ENCODE measurements around the gene AATF. TPM values are rescaled to one million over a fixed set of nuclear protein-coding genes. Genes with fewer than 3 reads are reported as not detected.

The AATF gene
- total and polyA plus RNA-seq, 2 of the 8 experiments (the other 6 are each of a cell fraction or from before 2014, with no cell fraction given), result 20.1 to 62.8 TPM

DNA sequence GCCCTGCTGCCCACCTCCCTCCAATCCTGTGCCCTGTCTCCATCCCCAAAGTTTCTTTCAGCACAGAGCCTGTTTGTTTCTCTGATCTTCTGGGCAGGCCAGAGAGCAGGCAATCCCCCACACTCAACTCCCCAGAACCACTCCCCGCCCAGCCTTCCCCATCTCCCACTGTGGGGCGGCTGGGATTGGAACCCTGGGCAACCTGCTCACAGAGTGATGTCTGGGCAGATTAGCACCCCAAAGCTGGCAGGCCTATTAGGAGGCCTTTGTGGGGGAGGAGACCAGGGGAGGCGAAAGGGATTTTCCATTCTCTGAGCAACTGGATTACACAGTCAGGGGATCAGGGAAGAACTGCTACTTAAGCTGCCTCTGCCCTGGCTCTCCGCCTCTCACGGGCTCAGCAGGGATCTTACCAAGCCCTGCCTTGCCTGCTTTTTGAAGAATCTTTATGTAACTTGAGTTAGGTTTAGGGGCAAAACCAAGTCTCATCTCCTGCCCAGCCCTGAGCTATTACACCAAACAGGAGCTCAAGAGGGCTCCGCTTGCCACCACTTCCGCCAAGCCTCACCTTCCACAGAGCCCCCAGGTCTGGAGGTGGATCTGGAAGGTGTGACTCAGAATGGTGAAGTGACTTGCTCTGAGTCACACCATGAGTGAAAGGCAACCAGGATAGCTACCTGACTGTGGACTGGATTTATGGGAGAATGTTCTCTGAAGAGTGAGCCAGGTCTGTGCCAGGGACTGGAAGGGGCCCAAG lies 27.5 kb upstream of the AATF start:
- POLR2A ChIA-PET (ENCODE audit: partially characterized antibody), result interaction anchor here (0.7 to 2.3 kb wide), 4 partner anchors 13 to 43 kb away, joined by 3 to 6 read pairs (median 4); no protein-coding TSS in a partner anchor
- peaks cover 0 to 37% (median 25%) of the 10 kb centered on the region in 4 experiments; a peak in 6 of 7 replicates for H3K4me1 ChIP-seq (replicated peaks in 1 of 4; ENCODE audit: control insufficient read depth in 3 of 4, insufficient read depth in 4 of 4, low read length in 3 of 4)

More for the DNA sequence above, 27.5 kb upstream of the AATF start:
- Histone ChIP-seq H3K56ac (replicated peaks; ENCODE audit: insufficient read length, low read depth, low read length) (no peak overlapping the region), H4K20me1 (replicated peaks in 1 of 2; ENCODE audit: control insufficient read depth in 1 of 2, insufficient read depth in 2 of 2, low read length in 2 of 2) (no peaks in the 10 kb centered on the region), H3K4me2 (ENCODE audit: insufficient read depth in 1 of 2, low read depth in 2 of 2, low read length in 2 of 2) (peak overlapping the region; percentile 50 to 60), H3K9me3 (ENCODE audit: insufficient read depth in 2 of 2, low read depth in 1 of 2, low read length in 1 of 2) (no peaks in the 10 kb centered on the region), H2BK20ac (ENCODE audit: low read length) (0 out of 2 replicates have a peak overlapping the region, but pooled peaks have one; percentile 40), H4K91ac (replicated peaks; ENCODE audit: insufficient read length, low read length) (peak overlapping the region; percentile 66), H2AK5ac (ENCODE audit: low read depth, low read length) (no peak overlapping the region), H2BK120ac (replicated peaks; ENCODE audit: low read depth, low read length) (peak overlapping the region; percentile 25), H2BK12ac (ENCODE audit: low read depth, low read length) (peak overlapping the region; percentile 62; the same call in 1 of the 2 replicates), H3K4ac (replicated peaks; ENCODE audit: insufficient read length, low read depth, low read length) (peak overlapping the region; percentile 79), H3K23me2 (ENCODE audit: low read depth, low read length) (no peaks in the 10 kb centered on the region), H3K23ac (ENCODE audit: insufficient read length) (no peak overlapping the region), H3K79me2 (ENCODE audit: control insufficient read depth in 1 of 2, insufficient read depth in 2 of 2, low read length in 2 of 2) (no peaks in the 10 kb centered on the region), H2AFZ (ENCODE audit: low read length) (peak overlapping the region; percentile 45; the same call in 1 of the 2 replicates), H3K79me1 (ENCODE audit: low read depth, low read length) (no peaks in the 10 kb centered on the region), H3K18ac (ENCODE audit: extremely low read depth, low read length) (peak overlapping the region; percentile 65), H3K14ac (ENCODE audit: insufficient read length) (no peak overlapping the region), H3K36me3 (ENCODE audit: control insufficient read depth in 2 of 4, insufficient read depth in 4 of 4, low read length in 3 of 4) (no peaks in the 10 kb centered on the region), H2BK5ac (ENCODE audit: low read depth, low read length) (peak overlapping the region; percentile 47; the same call in 1 of the 2 replicates), H3K27ac (ENCODE audit: low read depth, low read length) (no peak overlapping the region; the same call in 1 of the 2 replicates), H3K4me3 (ENCODE audit: extremely low read depth in 1 of 4, insufficient read depth in 2 of 4, low read depth in 3 of 4, low read length in 4 of 4) (peak overlapping the region in 1 of 4 experiments; percentile 27; a peak in 2 of 8 replicates), H4K5ac (ENCODE audit: insufficient read length, low read depth, low read length) (no peak overlapping the region), H3K9ac (replicated peaks in 1 of 4; ENCODE audit: extremely low read depth in 1 of 4, low read depth in 3 of 4, low read length in 3 of 4) (no peak overlapping the region), H4K8ac (ENCODE audit: extremely low read depth, insufficient read depth, low read length) (no peak overlapping the region), H3K27me3 (replicated peaks in 1 of 4; ENCODE audit: control insufficient read depth in 3 of 4, extremely low read depth in 1 of 4, insufficient read depth in 3 of 4, low read length in 3 of 4) (peaks cover 0 to 5% (median under 1%) of the 10 kb centered on the region in 4 experiments; a peak in 4 of 7 replicates), H2BK15ac (ENCODE audit: low read length) (peak overlapping the region; percentile 89)
- TF ChIP-seq ASH2L (IDR thresholded peaks at IDR 0.05; ENCODE audit: low read length) (peak; percentile 49), RBBP5 (IDR thresholded peaks at IDR 0.05; ENCODE audit: borderline replicate concordance, low read depth, low read length) (peak; percentile 45; the same call in 1 of the 2 replicates), HDAC6 (IDR thresholded peaks at IDR 0.05; ENCODE audit: low read depth, low read length) (no peak), SIX5 (IDR thresholded peaks at IDR 0.05; ENCODE audit: low read depth, low read length) (no peak)
- FAIRE-seq, result no peak
- CTCF ChIA-PET (ENCODE audit: partially characterized antibody), result interaction anchor here (0.8 to 1.7 kb wide), 7 partner anchors 14 to 295 kb away, joined by 3 to 6 read pairs (median 3); no protein-coding TSS in a partner anchor
- WGBS, 2 experiments (ENCODE audit: extremely low coverage in 1 of 2, insufficient coverage in 1 of 2, insufficient read length in 1 of 2, insufficient replicate concordance in 2 of 2, low coverage in 1 of 2, low lambda C conversion rate in 2 of 2, missing lambda C conversion rate in 1 of 2), result 28% methylated on average over 7 of the region's 7 CpGs; no CpG with 5 or more reads in 1 of the 2 experiments
- peak in 1 of 2 experiments; percentile 67 for DNase-seq (ENCODE audit: low read depth in 1 of 2, low spot score in 2 of 2)

Data from H1 (cell line).